Femur (tissue), 1 donor: Measurements from ENCODE around the gene AGXT.

Source experiments
- DNase-seq: peaks from one replicate; pipeline ENCODE4 v3.0.0-alpha.2; 2017

Gene AGXT

DNA sequence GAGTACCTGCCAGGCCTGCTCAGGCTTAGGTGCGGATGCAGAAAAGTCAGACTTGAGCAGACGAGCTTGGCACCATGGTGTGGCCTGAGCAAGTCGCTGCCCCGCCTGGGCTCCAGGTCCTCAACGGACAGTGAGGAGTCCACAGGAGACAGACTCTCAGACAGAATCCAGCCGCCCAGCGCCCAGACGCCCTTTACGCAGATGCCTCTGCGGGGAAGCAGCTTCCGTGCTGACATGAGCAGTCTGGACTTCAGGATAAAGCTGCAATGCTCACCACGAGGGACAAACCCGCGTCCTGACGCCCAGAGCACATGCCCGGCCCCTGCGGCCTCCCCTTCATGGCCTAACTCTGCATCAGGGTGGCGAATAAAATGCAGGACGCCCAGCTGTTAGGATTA is 30.8 kb downstream of the AGXT start:
- no peak for DNase-seq

GRCh38 chr2:240900141-240900860 is 31.7 kb downstream of the AGXT start:
- DNase-seq, result no peak

DNA sequence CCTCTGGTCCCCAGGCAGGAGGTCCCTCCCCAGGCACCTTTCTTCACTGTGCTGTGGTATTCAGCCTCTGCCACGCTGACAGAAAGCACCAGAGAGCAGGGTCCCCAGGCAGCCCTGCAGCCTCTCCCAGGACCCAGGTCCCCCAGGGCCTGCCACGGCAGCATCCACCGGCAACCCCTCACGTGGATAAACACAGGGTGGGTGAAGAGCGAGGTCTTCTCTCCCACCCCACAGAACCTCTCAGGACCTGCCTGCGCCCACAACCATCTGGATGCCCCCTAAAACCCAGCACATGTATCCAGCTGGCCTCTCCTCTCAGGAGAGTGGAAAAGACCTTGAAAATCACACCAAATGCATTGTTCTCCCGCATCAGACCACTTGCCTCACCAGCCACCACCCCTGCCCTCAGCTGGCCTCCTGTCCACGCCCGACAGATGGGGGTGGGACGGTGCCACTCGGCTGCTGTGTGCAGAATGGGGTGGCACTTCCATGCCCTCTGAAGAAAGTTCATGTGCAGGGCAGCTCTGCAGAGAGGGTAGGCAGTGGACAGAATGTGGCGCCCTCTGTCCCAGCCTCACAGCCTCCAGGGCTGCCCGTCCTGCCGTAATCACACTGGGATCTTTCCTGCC is 33.5 kb downstream of the AGXT start:
- DNase-seq, result no peak

DNA sequence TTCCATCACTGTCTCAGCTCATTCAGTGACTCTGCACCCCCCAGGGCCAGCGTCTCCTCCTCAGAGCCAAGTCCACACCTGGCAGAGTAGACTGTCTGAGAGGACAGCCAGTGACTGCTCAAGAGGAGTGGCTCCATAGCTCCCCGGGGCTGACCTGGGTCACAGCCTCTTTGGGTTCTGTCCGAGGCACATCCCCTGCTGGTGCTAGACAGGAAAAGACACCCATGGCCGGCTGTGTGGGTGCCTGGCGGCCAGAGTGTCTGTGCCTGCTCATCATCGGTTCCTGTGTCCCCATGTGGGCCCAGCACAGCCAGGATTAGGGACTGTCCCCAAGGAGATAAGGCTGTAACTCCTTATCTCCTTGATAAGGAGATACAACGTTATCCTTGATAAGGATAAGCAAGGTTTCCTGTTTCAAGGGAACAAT is 34.0 kb downstream of the AGXT start:
- DNase-seq, result no peak

DNA sequence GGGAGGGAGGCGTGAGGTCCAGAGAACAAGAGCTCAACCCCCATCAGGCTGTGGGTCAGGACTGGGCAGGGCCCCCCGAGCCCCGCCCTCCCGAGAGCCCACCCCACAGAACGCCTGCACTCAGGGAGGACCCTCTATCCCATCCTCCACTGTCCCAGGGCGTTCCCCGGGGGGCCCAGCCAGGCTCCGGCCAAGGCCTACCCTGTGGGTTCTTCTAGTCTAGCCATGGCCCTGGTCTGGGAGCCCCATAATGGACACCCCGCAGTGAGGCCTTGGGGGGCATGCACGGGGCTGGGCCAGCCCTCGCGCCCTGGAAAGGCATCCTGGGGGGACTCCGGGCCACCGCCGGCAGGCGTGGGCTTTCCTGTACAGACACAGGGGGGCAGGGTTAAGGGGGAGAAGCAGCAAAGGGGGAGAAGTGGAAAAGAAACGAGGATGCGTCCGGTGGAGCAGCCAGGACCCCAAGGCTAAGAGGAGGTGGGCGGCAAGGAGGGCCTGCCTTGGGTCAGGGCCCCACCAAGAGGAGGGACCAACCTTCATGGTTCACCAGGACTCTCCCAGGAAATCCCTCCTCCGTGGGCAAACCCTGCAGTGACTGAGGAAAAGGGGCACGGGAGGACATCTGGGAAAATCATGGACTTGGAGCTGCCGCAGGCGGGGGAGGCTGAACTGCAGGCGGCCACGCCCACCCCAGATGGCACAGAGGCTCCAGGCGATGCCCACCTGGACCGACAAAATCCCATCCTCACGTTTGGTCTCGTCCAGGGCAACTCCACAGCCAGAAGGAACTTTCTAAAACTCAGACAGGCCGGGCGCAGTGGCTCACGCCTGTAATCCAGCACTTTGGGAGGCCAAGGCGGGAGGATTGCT is 34.8 kb downstream of the AGXT start:
- no peak for DNase-seq

- DNase-seq, result no peak
Observed at GRCh38 chr2:240904216-240905175, 35.9 kb downstream of the AGXT start.

- DNase-seq, result no peak
Observed at GRCh38 chr2:240905176-240905781, 36.7 kb downstream of the AGXT start.

- DNase-seq, result no peak
Observed at GRCh38 chr2:240906141-240906910, 37.7 kb downstream of the AGXT start, which contains the start of gene CROCC2. Gene CROCC2, plus strand, starts transcription at chr2:240906336. Its CDS starts 178 bp downstream, at chr2:240906514.

DNA sequence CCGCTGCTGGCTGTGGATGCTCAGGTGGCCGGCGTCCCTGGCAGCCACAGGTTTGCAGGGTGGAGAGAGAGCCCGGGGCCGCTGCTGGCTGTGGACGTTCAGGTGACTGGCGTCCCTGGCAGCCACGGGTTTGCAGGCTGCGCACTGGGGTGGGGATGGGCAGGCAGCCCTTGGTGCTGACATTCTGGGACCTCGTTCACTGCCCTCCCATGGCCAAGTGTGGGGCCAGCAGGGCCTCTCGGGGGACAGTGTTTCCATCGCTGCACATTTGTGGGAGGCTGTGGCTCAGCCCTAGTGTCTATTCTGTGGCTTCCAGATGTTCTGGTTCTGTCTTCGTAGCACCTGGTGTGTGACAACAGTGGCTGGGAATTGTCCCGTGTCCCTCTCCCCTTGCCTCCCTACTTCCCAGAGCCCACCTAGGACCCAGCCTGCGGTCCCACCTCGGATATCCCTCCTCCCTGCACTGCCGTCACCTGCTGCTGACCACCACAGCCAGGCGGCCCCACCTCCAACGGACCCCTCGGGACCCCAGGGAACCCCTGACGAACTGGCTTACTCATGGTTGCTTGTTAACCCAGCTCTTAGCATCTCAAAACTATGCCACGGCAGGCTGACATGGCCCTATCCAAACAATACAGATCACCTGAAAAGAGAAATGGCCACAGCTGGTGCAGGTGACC is 38.4 kb downstream of the AGXT start:
- DNase-seq, result no peak

GRCh38 chr2:240909216-240909974 is 40.8 kb downstream of the AGXT start:
- DNase-seq, result no peak

DNA sequence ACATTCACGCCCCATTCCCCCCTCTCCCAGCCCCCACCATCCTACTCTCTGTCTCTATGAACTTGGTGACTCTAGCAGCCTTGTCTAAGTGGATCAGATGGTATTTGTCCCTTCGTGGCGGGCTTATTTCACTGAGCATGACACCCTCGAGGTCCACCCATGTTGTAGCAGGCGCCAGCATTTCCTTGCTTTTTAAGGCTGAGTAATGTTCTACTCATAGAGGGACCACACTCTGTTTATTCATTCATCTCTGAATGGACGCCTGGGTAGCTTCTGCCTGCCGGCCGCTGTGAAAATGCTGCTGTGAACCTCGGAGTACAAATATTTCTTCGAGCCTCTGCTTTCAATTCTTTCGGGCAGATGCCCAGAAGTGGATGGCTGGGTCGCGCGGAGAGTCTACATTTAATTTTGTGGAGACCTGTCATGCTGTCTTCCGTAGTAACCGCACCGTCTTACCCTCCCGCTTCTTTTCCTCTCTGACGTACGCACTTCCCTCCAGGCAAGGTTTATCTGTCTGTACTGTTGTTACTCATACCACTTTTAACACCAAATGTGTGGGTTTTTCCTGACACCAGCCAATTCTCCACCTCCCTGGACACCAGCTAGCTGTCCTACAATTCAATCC is 43.1 kb downstream of the AGXT start:
- DNase-seq, result no peak

DNA sequence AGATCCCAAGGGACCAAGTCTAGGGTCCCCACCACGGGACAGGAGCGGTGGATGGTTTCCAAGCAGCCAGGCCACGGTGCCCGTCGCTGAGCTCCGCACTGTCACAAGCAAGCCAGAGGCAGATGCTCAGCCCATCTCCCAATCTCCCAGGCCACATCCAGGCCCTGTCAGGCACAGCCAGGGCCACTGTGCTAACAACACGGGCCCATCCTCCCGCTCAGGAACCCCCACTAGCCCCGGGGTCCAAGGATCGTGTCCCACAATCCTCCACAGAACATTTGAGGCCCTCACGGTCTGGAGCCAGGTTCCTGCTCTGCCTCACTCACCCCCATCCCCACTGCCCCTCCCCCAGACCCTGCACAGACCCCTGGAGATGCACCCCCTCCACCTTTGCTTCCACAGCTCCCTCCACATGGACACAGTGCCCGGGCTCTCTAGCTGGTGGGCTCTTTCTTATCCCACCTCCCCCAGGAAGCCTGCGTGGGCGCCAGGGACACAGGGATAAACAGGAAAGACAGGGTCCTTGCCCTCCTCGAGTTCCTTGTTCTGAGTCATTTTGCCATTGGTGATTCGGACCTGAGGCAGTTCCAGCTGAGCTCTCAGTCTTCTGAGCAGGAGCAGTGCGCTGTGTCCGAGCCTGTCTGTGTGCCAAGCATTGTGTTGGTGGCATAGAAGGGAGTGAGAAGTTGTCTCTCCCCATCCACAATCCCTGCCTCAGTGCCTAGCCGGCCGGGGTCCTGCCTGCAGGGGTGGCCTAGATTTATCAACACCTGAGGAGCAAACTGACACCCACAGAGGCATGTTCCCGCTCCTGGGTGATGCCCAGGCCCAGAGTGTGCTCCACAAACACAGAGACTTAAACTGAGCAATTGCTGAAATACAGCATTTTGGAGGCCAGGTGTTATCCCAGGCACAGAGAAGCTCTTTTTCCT is 44.5 kb downstream of the AGXT start:
- DNase-seq, result no peak

- peak; percentile 85 for DNase-seq
Observed at GRCh38 chr2:240913810-240914644, 45.4 kb downstream of the AGXT start.

GRCh38 chr2:240914645-240915525 is 46.3 kb downstream of the AGXT start:
- DNase-seq, result no peak

GRCh38 chr2:240915526-240916341 is 47.1 kb downstream of the AGXT start:
- peak; percentile 31 for DNase-seq
